ENCODE measurements around the gene UBE2N. TPM values are rescaled to one million over a fixed set of nuclear protein-coding genes. Genes with fewer than 3 reads are reported as not detected.

Gene UBE2N
- total and polyA plus RNA-seq, 3 donors from 2014 or later = 99.4 to 368 (median 181) TPM

- WGBS, 2 donors = 90% methylated on average over 5 of the region's 5 CpGs
- DNase-seq = no peak
- intact Hi-C loops (cut with DNase I; ENCODE audit: low total_unique reads) = no loop called here
- no peaks in the 10 kb centered on the region for H3K4me1 ChIP-seq
- H3K27ac ChIP-seq = no peak overlapping the region
- no peaks in the 10 kb centered on the region for H3K36me3 ChIP-seq (ENCODE audit: low read depth, missing control alignments)
- no peak overlapping the region for H3K4me3 ChIP-seq
- H3K27me3 ChIP-seq = no peaks in the 10 kb centered on the region
- TF ChIP-seq CTCF (IDR thresholded peaks at IDR 0.05) (no peak), POLR2A (IDR thresholded peaks at IDR 0.05) (no peak)
- H3K9me3 ChIP-seq = no peaks in the 10 kb centered on the region
Measured at GRCh38 chr12:93459097-93459496, 17.4 kb upstream of the UBE2N start.

GRCh38 chr12:93456077-93456476, 14.3 kb upstream of the UBE2N start:
- Histone ChIP-seq H3K4me3 (no peak overlapping the region), H3K27me3 (no peaks in the 10 kb centered on the region), H3K27ac (no peak overlapping the region), H3K4me1 (no peaks in the 10 kb centered on the region), H3K9me3 (no peaks in the 10 kb centered on the region), H3K36me3 (ENCODE audit: low read depth, missing control alignments) (no peaks in the 10 kb centered on the region)
- no peak for DNase-seq
- intact Hi-C loops (cut with DNase I; ENCODE audit: low total_unique reads) = no loop called here
- WGBS, 2 donors = 70 to 71% methylated on average over 2 of the region's 2 CpGs
- TF ChIP-seq POLR2A (IDR thresholded peaks at IDR 0.05) (no peak), CTCF (IDR thresholded peaks at IDR 0.05) (no peak)

GRCh38 chr12:93453633-93454032, 11.9 kb upstream of the UBE2N start:
- Histone ChIP-seq H3K4me1 (no peaks in the 10 kb centered on the region), H3K27me3 (no peaks in the 10 kb centered on the region), H3K27ac (no peak overlapping the region), H3K36me3 (ENCODE audit: low read depth, missing control alignments) (no peaks in the 10 kb centered on the region), H3K9me3 (no peaks in the 10 kb centered on the region), H3K4me3 (no peak overlapping the region)
- WGBS, 2 donors = 85 to 87% methylated on average over 5 of the region's 5 CpGs
- TF ChIP-seq POLR2A (IDR thresholded peaks at IDR 0.05) (no peak), CTCF (IDR thresholded peaks at IDR 0.05) (no peak)
- intact Hi-C loops (cut with DNase I; ENCODE audit: low total_unique reads) = no loop called here
- no peak for DNase-seq

- intact Hi-C loops (cut with DNase I; ENCODE audit: low total_unique reads) = no loop called here
- no peak for TF ChIP-seq POLR2A (IDR thresholded peaks at IDR 0.05)
- no peak for TF ChIP-seq CTCF (IDR thresholded peaks at IDR 0.05)
- H3K27me3 ChIP-seq = no peaks in the 10 kb centered on the region
- no peak overlapping the region for H3K27ac ChIP-seq
- H3K36me3 ChIP-seq (ENCODE audit: low read depth, missing control alignments) = no peaks in the 10 kb centered on the region
- H3K4me3 ChIP-seq = no peak overlapping the region
- no peaks in the 10 kb centered on the region for H3K9me3 ChIP-seq
- no peak for DNase-seq
- 57 to 66% methylated on average over 3 of the region's 3 CpGs for WGBS, 2 donors
- H3K4me1 ChIP-seq = no peaks in the 10 kb centered on the region
Measured at GRCh38 chr12:93451423-93452158, 9.8 kb upstream of the UBE2N start.

- no peaks in the 10 kb centered on the region for H3K36me3 ChIP-seq (ENCODE audit: low read depth, missing control alignments)
- no peaks in the 10 kb centered on the region for H3K4me1 ChIP-seq
- no peaks in the 10 kb centered on the region for H3K9me3 ChIP-seq
- no peaks in the 10 kb centered on the region for H3K27me3 ChIP-seq
- no peak for DNase-seq
- TF ChIP-seq POLR2A (IDR thresholded peaks at IDR 0.05) (no peak), CTCF (IDR thresholded peaks at IDR 0.05) (no peak)
- no peak overlapping the region for H3K27ac ChIP-seq
- WGBS, 2 donors = 88 to 95% methylated on average over 1 of the region's 1 CpG
- H3K4me3 ChIP-seq = no peak overlapping the region
- intact Hi-C loops (cut with DNase I; ENCODE audit: low total_unique reads) = no loop called here
Measured at GRCh38 chr12:93449277-93449676, 7.5 kb upstream of the UBE2N start.
